DMS153 treated with DMSO at 0.1 percent for 48 hours (cell line): ENCODE data around the gene GSG1.
"Not testable (repeated sequence)": the region's sequence is repeated elsewhere in the genome, so short reads cannot be mapped to it uniquely, and the experiment has no call there.

Source experiments
- DNase-seq: peaks from one replicate; lab custom pipeline; 2025; ENCODE audit not compliant: unreplicated experiment; lab: John Stamatoyannopoulos, UW

The GSG1 gene

DNA sequence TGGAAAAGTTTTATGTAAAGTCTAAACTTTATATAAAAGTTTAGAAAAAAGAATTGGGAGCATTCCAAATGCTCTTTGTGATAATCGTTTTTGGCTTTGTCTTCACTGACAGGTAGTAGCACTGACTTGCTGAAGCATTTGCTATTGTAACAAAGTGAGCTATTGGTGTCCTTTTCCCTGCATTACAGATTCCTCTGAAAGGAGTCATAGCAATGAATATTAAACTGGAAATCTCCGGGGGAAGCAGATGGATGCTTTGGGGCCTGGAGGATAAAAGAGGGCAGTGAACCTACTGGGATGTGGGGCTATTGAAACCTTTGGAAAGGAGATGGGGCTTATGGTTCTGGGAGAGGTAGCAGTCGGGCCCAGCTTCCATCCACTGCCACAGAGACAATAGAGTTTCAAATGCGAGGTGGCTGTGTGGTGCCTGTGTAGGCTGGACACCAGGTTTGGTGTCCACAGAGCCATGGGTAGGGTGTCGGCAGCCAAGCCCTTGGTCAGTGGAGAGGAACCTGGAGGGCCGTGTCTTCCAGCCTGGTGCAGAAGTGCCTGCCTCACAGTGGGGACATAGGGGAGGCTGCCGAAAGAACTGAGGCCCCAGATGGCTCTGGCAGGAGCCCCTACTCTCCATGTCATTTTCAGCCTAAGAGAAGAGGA, 10.1 kb downstream of the GSG1 start:
- no peak for DNase-seq

DNA sequence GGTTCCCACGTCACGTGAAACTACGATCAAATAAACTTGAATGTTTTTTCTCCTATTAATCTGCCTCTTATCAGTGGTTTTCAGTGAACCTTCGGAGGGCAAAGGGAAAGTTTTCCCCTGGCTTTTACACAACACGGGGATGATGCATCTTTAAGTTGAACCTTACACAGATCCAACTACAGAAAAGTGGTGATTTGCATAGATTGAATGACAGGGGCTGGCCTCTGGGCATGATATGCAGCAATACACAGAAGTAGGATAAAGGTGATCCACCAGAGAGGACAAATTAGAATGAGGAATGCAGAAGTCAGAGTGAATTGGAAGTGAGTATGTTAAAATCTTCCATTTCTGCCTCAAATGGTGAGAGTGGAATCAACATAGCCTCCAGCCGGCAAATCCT, 11.6 kb downstream of the GSG1 start:
- no peak for DNase-seq

DNA sequence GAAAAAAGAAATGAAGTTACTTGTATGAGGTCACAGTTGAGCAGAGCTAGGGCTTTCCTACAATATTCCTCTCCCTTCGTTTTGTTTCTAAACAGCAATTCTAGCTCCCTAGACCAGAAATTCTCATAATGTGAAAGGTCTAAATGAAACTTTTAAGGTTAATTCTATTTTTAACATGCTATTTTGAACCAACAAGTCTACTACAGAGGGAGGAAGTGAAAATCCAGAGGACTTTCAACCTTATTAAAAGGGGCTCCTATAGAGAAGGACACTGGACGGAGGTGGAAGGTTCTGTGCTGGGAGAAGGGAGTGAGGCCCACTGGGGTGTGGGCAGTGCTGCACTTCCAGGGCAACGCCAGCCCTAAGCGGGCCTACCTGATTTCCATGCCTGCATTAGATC, 13.4 kb downstream of the GSG1 start:
- no peak for DNase-seq

DNA sequence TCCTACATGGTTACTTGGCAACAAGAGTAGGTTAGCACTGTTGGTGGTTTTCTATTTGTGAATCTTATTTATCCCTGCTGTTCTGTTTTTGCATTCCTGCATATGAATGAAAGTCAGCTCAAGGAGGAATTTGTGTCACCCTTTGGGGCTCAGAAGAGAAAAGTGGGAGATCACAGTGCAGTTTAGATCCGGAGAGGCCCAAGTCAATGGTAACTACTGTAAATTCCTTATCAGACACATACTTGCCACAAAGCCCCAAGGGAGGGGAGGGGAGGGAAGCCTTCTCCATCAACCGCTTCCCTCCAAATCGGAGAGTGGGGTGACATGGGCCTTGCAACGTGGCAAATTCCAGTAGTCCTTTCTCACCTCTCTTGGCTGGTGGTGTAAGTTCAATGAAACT, 15.0 kb downstream of the GSG1 start:
- DNase-seq: no peak

DNA sequence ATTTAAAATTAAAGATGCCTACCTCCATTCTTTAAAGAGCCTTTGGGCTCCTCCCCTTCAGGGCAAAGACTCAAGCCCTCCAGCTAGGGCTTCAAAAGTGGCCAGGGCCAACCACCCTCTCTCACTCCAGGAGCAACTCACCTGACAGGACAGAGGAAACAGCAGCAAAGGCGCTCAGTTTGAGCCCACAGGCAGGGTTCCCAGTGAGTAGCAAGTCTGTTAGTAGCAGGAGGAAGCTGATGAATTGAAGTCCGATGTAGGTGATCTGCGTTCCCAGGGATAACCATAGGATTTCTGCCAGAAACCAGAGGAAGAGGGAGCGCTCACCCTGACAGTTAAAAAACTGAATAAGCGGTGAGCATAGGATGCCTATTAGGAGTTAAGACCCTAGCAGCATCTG, 15.7 kb downstream of the GSG1 start:
- DNase-seq: no peak

DNA sequence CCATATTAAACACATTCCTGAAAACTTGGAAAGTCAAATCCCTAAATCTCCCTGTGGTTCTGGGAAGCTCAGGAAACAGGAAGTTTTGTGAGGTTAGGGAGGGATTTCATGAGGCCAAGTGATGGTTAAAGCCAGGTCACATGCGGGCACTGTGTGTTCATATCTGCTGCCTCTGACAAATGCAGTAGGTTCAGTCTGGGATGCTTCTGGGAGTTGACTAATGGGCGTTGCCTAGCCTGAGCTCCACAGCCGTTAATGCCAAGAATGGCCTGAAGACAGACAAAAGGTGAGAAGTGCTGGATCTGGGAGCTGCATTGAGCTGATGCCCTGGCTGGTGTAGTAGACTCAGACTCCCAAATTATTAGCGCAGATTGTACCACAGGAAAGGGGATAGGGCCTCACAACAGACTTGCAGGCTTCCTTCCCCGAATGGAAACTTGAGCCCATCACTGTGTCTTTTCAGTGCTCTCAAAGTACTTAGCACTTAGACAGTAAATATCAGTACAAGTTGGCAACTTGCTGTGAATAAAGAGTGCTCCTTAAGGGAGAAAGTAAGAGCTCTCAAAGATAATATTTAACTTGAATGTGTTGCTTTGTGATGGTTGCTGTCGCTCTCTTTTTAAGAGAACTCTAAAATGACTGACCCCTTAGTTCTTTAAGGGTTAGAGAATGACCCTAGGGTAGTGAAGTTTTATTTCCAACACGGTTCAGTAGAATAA, 17.3 kb downstream of the GSG1 start:
- DNase-seq: no peak

DNA sequence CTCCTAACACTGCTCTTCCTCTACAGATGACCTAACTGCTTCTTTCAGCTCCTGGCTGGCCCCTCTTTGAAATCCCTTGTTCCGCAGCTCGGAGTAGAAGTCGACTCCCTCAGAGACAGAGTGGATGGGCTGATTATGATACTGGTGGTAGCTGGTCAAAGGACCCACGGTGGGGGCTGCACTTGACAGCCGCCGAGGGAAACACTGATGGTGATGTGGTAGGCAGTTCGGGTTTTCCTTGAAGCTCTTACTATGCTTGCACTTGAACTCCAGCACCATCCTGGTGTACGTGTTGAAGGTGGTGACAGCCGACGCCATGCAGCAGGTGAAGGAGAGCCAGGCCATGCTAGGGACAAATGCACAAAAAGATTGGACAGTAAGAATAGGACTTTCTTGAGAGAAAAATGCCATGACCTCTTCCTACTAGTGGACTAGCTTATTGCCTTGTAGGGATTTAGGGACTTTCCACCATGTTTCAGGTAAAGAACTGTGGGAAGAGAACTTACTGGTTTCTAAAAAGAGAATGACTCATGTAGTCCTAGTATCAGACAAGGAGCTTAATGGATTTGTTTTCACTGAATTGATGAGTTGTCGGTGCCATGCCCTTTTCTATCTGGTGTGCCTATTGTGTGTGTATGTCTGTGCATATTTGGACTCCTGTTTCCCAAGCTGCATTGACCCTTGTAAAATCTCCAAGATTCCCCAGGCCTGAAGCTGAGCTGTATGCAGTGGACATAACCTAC, 18.4 kb downstream of the GSG1 start:
- DNase-seq: no peak

DNA sequence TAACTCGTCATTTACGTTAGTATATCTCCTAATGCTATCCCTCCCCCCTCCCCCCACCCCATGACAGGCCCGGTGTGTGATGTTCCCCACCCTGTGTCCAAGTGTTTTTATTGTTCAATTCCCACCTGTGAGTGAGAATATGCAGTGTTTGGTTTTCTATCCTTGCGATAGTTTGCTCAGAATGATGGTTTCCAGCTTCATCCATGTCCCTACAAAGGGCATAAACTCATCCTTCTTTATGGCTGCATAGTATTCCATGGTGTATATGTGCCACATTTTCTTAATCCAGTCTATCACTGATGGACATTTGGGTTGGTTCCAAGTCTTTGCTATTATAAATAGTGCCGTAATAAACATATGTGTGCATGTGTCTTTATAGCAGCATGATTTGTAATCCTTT, 19.8 kb downstream of the GSG1 start:
- DNase-seq: not testable (repeated sequence)

DNA sequence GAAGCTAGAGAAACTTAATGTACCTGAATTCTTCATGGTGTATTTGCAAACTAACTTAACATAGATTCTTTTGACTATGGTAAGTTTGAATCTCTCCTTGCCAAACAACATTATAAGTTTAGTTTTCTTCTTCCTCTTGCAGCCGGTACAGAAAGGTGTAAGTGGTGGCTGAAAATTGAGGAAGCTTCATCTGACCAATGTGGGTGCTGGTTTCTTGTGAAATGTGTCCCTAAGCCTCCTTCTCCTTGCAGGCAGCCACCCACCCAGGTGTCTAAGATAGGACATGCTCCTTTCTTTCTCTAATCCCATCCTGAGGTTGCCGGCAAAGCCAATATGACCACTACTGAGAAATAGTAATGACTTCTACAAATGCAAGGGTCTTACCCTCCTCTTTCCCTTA, 20.6 kb downstream of the GSG1 start:
- DNase-seq: no peak

DNA sequence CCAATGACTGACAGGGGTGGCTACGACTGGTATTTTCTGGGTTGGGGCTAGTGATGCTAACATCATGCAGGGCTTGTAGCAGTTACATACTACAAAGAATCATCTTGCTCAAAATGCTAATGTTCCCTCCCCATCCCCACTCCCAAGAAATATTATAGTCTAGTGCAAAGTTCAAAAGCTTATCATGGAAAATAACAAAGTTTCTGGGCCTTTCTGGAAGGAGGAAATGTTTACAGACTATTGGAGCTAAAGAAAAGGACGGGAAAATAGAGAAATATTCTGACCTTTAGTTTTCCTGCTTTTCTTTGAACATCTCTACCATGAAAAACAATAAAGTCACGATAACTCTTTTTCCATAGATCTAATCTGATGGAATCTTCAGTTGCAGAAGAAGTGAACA, 23.2 kb downstream of the GSG1 start:
- no peak for DNase-seq

DNA sequence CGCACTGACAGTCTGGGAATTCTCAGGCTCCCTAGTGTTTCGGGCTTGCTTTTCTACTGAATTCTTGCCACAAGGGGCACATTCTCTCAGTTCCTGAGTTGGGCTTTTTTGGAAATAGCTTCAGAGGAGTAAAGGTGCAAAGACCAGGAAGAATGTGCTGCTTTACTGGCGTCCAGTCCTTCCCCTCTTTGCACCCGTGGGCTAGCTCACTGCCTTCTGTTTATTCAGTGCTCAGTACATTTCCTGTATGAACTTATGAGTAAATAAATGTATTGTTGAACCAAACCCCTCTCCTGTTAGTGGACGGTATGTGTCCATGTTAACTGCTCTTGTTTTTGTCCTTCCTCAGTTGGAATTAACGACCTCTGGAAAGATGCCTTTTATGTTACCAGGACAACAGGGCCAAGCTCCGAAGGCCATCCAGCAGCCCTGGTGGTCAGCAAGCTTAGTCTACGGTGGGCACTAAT, 24.0 kb downstream of the GSG1 start:
- DNase-seq: no peak

DNA sequence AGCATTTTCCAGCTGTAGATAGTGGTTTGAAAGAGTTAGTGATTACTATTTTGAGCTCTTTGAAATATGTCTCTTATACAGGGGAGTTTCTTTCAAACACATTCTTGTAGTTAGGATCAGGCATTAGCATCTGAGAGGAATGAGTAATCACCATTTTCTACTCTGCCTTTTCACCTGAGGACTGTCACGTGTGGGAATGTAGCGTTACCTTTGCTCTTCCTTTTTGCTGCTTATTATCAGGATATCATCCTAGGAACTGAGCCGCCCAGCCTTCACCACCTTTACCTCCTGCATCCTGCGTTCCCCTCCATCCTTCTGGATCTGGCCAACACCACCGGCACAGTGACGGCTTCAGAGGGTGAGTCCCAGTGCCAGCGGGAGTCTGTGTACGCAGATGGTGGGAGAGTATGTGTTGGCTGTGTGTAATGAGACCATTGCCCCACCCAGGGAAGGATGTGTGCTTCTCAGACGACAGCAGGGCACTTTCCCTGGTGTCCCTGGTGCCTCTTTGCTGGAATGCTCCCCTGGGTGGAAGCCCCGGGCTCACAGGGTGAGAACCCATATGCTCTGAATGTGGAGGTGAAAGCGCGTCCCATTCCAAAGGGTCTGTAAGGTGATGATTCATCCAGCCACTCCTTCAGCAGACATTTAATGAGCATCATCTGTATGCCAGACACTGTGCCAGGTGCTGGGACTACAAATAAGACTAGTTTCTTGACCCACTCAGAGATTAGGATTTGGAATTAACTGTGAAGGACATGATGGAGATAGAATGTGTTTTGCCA, 27.5 kb downstream of the GSG1 start:
- DNase-seq: no peak

DNA sequence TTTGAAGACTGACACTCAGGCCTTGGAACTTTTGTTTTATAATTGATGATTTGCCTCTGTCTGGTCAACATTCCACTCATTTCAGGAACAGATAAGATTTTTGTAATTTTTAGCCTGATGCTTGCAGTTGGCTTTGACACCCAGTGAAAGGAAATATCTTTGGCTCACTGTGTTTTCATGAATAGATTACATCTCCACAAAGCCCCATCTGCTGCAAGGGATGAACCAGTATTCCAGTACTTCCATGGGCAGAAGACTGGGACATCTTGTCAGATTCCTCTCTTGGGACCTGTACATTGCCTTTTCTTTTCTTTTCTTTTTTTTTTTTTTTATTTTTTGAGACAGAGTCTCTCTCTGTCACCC, 28.4 kb downstream of the GSG1 start:
- DNase-seq: no peak

DNA sequence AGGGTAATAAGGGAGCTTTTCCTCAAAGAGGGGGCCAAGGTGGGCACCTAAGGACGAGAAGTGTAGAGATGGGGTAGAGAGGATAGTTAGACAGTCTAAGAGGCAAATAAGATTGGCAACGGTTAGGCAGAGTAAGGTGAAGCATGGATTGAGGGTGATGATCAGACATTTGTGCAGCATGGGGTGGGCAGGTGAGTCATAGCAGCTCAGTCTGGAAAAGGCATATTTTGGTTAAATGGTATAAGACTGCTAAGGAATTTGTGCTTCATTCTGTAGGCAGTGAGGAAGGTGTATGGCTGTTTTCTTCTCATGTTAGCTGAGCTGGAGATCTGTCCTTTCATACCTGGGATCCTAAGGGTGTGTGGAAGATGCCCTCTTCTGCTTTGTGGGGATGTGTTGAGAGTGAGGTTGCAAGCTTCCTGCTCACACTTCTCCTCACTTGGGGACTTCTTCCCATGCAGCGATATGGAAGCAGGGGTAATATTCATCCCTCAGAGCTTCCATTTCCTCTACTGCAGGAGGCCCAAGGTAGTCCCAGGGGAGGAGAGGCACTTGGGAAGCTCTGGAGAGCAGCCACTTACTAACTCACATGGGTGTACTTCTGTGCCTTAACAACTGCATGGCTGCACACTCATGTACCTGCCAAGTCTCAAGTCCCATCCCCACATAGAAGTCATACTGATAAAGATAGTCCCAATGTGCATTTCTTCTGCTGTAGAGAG, 28.9 kb downstream of the GSG1 start:
- DNase-seq: no peak

DNA sequence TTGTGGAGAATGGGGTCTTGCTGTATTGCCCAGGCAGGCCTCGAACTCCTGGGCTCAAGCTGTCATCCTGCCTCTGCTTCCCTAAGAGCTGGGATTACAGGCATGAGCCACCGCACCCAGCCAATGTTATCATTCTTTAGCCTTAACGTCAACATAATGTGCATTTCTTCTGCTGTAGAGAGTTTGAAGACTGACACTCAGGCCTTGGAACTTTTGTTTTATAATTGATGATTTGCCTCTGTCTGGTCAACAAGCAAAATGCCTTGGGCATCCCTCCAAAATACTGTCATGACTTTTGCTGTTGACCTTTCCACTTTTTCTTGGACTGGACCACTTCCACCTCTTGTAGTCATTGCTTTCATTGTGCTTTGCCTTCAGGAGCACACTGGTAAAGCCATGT, 30.3 kb downstream of the GSG1 start:
- DNase-seq: no peak

DNA sequence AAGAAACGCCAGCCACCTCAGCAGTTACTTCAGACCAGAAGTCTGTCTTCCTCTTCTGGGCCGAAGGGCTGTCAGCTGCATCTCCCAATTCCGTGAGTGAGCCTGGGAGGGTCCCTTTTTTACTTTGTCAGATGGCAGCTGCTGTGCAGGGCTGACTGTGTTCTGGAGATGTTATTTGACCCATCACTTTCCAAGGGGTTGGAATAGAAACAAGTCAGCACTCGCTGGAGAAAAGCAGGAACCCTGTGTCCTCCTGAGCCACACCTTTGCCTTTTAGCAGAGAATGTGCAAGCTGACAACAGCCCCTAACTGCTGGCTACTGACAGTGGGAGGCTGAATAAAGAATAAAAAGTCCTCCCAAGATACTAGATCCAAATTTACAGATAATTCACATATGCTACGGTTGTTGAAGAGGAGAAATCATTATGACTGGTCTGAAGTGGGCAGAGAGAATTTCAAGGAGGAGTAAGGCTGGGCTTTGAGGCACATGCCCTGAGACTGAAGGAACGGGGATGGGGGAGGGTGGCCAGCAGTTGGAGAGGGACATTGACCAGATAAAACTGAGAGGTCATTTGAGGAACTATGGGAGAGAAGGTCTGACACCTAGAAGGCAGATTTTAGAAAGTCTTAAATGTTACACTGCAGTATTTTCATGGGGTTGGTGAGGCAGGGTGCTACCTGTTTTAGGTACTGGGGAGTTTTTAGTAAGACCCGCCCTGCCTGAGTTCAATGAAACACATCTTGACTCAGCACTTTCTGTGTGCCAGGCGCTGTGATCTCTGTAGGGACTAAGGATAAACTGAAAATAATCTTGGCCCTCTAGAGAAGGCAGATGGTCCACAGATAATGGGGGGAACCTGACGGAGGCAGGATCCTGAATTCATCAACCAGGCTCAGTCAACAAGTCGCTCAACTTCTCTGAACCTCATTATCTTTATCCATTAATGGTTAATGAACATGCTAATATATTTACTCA, 31.9 kb downstream of the GSG1 start:
- no peak for DNase-seq

DNA sequence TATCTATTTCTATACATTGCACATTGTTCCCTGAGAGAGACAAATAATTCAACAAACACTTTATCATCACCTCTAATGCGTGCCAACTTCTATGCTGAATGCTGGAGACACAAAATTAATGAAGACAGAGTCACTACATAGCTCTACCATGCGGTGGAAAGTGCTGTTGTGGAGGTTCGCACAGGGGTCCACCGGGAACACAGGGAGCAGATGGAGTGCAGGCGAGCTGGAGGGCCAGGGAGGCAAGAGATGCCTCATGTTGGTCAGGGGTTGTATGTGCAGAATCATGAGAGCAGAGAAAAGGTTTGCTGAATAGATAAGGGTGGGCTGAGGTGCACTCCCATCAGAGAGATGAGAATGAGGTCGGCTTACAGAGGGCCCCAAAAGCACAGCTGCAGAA, 34.1 kb downstream of the GSG1 start:
- no peak for DNase-seq

DNA sequence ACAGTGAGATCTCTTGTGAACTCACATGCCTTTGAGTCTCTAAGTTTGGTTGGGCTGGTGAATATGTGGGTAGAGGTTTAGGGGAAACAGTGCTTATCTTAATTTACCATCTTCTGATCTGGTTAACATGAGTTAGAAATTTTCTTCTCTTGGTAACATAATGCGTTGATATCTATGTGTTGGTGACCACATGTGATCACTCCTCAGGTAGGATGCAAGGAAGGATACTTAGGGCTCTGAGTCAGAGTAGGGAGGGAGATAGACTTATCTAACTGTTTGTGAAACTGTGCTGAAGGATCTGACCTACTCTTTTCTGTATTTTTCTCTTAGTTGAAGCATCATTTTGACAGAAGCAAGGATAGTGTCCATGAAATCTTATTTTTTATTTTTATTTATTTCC, 36.1 kb downstream of the GSG1 start:
- DNase-seq: no peak

DNA sequence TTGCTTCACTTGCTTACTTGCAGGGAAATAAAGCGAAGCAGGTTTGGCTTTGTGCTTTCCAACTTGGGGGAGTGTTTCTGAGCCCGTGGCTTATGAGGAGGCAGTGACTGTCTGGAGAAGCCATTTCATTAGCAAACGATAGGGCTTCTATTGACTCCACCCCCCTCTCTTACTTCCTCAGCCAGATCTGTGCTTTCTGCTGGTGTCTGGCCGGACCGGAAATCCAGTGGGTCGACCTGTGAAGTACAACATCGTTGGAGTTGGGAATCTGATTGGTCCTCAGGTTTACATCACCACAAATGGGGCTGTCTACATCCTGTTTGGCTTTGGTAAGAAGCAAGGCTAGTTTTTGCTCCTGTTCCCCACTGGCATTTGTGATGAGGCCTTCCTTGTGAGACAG, 37.0 kb downstream of the GSG1 start:
- no peak for DNase-seq

DNA sequence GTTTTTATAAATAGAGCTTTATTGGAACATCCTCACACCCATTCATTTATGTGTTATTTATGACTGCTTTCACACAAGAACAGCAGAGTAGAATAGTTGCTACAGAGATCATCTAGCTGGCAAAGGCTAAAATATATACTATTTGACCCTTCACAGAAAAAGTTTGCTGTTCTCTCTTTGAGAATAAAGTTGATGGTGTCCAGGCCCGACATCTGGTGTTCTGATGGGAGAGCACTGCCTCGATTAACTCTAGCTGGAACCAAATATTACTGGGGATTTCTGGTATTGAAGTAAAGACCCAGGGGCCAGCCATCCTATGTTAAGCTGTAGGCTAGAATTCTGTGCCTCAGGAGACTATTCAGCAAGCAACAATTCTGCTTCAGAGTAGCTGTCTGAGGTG, 37.5 kb downstream of the GSG1 start:
- no peak for DNase-seq
